Breast epithelium (tissue), 3 donors: ENCODE measurements around the gene CCDC188.

Experiments
- CTCF ChIP-seq, 3 donors: fragments of 450-650 bp; IDR thresholded peaks; one replicate each; pipeline ENCODE4 v1.5.1; 2016 to 2017; ENCODE audit warnings: antibody characterized with exemption in 3 of 3, mild to moderate bottlenecking in 3 of 3, moderate library complexity in 3 of 3
- POLR2A ChIP-seq: fragments of 450-650 bp; IDR thresholded peaks from one replicate; pipeline ENCODE4 v1.6.1; 2016; ENCODE audit warnings: antibody characterized with exemption, mild to moderate bottlenecking, moderate library complexity

GRCh38 chr22:20192293-20192971 lies 41.6 kb upstream of the CCDC188 start:
- TF ChIP-seq POLR2A = no peak
- TF ChIP-seq CTCF (IDR thresholded peaks at IDR 0.05) = no peak
